ENCODE results near the gene MLLT3.

Gene MLLT3

DNA sequence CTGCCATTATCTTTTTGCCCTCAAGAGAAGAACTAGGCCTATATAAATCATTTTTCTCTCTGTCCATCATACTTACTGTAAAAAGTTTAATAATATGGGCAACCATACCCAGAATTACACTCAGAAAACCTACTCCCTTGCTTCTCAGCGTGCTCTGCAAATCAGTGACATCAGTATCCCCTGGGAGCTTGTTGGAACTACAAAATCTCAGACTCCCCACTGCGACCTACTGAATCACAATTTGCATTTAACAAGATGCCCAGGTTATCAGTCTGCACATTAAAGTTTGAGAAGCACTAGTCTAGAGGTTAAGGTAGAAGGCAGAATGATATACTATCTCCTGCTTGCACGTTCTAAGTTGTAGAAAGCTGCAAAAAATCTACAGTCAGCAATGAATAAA, 127.2 kb downstream of the MLLT3 start:
- Histone ChIP-seq H3K4me3 (ENCODE audit: low read depth, low read length) (no peak overlapping the region), H3K9me3 (no peaks in the 10 kb centered on the region), H3K27me3 (no peaks in the 10 kb centered on the region), H3K36me3 (no peaks in the 10 kb centered on the region), H3K4me1 (no peaks in the 10 kb centered on the region)
- DNase-seq, result no peak
- TF ChIP-seq, protein P1, sequence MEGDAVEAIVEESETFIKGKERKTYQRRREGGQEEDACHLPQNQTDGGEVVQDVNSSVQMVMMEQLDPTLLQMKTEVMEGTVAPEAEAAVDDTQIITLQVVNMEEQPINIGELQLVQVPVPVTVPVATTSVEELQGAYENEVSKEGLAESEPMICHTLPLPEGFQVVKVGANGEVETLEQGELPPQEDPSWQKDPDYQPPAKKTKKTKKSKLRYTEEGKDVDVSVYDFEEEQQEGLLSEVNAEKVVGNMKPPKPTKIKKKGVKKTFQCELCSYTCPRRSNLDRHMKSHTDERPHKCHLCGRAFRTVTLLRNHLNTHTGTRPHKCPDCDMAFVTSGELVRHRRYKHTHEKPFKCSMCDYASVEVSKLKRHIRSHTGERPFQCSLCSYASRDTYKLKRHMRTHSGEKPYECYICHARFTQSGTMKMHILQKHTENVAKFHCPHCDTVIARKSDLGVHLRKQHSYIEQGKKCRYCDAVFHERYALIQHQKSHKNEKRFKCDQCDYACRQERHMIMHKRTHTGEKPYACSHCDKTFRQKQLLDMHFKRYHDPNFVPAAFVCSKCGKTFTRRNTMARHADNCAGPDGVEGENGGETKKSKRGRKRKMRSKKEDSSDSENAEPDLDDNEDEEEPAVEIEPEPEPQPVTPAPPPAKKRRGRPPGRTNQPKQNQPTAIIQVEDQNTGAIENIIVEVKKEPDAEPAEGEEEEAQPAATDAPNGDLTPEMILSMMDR (IDR thresholded peaks at IDR 0.05; ENCODE audit: low read depth, low read length), result no peak

DNA sequence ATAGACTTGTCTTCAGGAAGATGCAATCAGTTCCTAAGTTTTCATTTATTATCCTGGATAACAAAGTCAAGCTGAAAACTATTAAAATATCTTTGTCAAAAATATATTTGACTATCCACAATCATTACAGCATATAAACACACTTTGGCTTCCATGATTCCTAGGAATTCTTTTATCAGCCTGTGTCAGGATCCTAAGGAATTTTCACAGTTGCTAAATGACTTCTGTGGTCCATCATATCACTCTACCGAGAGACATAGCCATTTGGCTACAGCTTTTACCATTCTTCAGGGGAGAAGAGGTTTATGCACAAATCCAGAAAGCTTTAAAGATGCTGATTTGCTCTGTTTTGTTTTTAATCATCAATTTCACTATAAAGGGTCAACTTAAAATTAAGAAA, 128.3 kb downstream of the MLLT3 start:
- no peak overlapping the region for H3K4me3 ChIP-seq (ENCODE audit: low read depth, low read length)
- H3K36me3 ChIP-seq, result no peaks in the 10 kb centered on the region
- H3K9me3 ChIP-seq, result no peaks in the 10 kb centered on the region
- DNase-seq, result no peak
- H3K4me1 ChIP-seq, result no peaks in the 10 kb centered on the region
- no peaks in the 10 kb centered on the region for H3K27me3 ChIP-seq
- TF ChIP-seq, protein P1 (IDR thresholded peaks at IDR 0.05; ENCODE audit: low read depth, low read length), result no peak

GRCh38 chr9:20492772-20493171, 129.5 kb downstream of the MLLT3 start:
- H3K4me3 ChIP-seq (ENCODE audit: low read depth, low read length), result no peak overlapping the region
- TF ChIP-seq, protein P1 (IDR thresholded peaks at IDR 0.05; ENCODE audit: low read depth, low read length), result no peak
- H3K27me3 ChIP-seq, result no peaks in the 10 kb centered on the region
- no peaks in the 10 kb centered on the region for H3K36me3 ChIP-seq
- DNase-seq, result no peak
- H3K4me1 ChIP-seq, result no peaks in the 10 kb centered on the region
- no peaks in the 10 kb centered on the region for H3K9me3 ChIP-seq

GRCh38 chr9:20491612-20492011, 130.7 kb downstream of the MLLT3 start:
- TF ChIP-seq, protein P1 (IDR thresholded peaks at IDR 0.05; ENCODE audit: low read depth, low read length), result no peak
- Histone ChIP-seq H3K4me3 (ENCODE audit: low read depth, low read length) (no peak overlapping the region), H3K27me3 (no peaks in the 10 kb centered on the region), H3K4me1 (no peaks in the 10 kb centered on the region), H3K36me3 (no peaks in the 10 kb centered on the region), H3K9me3 (no peaks in the 10 kb centered on the region)
- no peak for DNase-seq

GRCh38 chr9:20490246-20490834, 132.0 kb downstream of the MLLT3 start:
- Histone ChIP-seq H3K27me3 (no peaks in the 10 kb centered on the region), H3K4me1 (no peaks in the 10 kb centered on the region), H3K9me3 (no peaks in the 10 kb centered on the region), H3K4me3 (ENCODE audit: low read depth, low read length) (no peak overlapping the region), H3K36me3 (no peaks in the 10 kb centered on the region)
- no peak for DNase-seq
- TF ChIP-seq, protein P1 (IDR thresholded peaks at IDR 0.05; ENCODE audit: low read depth, low read length), result no peak

DNA sequence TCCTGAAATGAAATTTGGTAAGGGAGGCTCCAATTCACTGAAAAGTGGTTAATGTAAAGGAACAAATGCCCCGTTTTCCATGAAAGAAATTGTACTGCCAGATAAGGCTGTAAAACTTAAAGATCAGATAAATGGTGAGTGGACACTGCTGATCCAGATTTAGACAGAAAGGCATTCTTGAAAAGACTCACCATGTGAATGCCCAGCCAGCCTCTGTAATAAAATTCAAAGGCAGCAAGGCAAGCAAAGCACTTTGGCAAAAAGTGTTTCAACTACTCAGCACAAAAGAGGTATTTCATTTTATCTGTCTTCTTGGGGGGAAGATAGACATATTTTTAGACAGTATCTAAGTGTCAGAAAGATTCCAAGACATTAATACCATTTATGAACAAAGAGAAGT, 133.6 kb downstream of the MLLT3 start:
- TF ChIP-seq, protein P1 (IDR thresholded peaks at IDR 0.05; ENCODE audit: low read depth, low read length), result no peak

More for the DNA sequence above, 133.6 kb downstream of the MLLT3 start:
- no peaks in the 10 kb centered on the region for H3K4me1 ChIP-seq
- H3K9me3 ChIP-seq, result no peaks in the 10 kb centered on the region
- no peak for DNase-seq
- H3K36me3 ChIP-seq, result no peaks in the 10 kb centered on the region
- no peak overlapping the region for H3K4me3 ChIP-seq (ENCODE audit: low read depth, low read length)
- H3K27me3 ChIP-seq, result no peaks in the 10 kb centered on the region

Measured in BE2C (cell line).